ENCODE measurements around the gene C10orf71.

C10orf71 gene

DNA sequence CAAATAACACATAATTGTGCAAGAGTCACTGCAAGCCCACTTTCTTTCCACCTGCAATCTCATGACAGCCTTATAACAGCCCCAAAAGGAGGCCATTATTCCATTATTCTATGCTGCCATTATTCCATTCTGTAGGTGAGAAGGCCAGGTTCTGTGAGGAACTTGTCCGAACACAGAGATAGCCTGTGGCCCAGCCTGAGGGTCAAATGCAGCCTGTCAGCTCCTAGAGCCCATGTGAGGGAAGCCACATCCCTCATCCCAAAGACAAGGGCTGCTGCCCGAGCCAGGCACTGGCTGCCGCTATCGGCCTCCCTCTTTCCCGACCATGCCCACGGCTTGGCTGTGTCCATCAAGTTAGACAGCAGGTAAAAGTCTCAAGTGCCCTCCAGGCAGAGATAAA, 24.1 kb upstream of the C10orf71 start:
- DNase-seq (ENCODE audit: low read depth) = no peak

DNA sequence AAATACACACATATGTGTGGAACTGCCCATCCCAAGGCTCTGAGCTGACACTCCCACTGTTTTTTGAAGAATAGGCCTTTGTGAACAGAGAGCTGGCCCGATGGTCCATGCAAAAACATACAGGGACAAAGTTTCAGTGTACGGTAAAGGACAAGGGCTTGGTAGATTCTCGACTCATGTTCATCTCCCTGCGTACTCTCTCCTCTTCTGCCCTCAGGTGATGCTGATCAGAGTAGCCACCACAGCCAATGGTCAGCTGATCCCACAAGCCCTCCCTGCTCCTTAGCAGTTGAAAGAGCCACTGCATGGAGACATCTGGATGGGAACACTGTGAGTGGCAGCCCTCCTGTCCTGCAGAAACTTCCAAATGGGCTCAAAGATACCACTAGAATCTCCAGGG, 23.1 kb upstream of the C10orf71 start:
- DNase-seq (ENCODE audit: low read depth) = no peak

DNA sequence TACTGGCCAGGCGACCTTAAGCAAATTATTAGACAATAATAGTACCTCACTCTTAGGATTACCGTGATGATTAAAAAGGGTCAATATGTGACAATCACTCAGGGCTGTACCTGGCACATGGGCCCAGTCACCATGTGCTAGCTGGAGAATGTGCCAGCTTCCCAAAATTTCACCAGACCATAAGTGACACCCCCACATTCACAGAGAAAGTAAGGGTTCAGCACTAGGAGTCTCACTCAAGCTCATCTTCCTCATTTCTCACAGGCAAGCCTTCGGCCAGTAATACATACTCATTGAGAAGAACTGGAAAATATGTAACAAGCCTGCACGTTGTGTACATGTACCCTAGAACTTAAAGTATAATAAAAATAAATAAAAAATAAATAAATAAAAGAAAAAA, 22.4 kb upstream of the C10orf71 start:
- no peak for DNase-seq (ENCODE audit: low read depth)

DNA sequence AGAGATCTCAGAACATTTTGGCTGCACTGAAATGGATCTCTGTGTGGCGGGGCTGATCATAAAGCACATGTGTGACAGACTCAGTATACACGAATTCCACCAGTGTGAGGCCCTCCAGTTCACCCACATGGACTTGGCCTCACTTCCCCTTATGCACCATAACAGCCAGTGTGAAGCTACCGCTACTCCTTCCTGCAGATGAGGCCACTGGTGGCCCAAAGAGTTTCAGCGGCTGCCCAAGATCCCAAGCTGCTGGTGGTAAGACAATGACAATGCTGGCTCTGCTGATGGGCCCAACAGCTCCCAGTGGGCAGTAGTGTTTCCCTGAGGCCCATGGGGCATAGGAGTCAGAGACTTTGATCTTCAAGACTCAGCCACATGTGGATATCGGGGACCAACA, 21.0 kb upstream of the C10orf71 start:
- DNase-seq (ENCODE audit: low read depth) = no peak

DNA sequence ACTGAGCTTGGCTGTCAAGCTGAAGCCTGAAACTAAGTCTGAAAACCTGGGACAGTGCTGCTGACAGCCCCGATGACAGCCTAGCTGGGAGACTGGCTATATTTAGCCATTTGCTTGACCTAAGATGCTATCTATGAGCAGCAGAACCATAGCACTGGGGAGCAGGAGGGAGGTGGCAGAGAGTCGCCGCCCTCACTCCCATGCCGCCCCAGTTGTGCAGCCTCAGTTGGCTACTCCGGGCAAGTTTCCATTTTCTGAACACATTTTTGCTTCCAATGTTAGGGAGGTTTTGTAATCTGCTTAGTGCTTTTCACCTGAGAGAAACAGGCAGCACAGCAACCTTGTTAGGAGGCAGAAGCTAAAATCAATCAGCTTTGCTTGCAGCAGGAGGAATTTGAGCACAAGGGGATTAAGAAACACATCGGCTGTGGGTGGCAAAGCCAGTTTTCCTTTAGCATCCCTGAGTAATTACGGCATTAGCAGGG, 20.4 kb upstream of the C10orf71 start:
- DNase-seq (ENCODE audit: low read depth) = no peak

DNA sequence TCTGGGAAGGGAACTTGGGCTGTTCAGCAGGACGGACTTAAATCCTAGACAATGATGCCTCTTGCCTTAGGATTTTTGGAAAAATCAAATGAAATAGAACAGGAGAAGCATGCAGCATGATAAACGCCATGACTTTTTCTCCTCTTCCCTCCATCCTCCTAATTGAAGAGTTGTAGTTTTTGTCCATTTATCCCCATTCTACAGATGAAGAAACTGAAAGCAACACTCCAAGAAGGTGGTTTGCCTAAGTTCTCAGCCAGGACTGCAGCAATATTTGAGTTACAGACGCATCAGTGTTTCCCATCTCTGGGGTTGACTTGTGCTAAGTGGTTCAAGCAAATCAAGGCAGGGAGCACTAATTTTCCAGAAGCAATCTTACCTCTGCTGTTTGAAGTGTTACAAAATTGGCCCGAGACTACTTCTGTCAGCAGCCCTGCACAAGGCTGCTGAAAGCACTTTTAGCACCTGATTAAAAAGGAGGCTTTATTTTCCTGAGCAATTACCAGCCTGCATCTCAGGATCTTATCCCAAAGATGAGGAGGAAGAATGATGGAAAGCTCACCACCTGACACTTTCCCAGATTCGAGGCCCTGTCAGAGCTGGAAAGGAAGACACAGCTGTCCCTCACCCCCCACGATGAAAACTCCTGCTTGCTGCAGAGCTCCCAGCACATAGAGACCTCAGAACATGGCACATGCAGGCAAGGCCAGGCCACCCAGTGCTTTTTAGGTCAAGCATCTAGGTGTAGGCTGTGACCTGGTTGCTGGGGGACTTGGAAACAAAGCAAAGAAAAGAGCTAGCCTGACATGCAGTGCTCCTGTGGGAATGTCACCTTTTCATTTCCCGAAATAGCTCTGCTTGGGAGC, 19.7 kb upstream of the C10orf71 start:
- no peak for DNase-seq (ENCODE audit: low read depth)

DNA sequence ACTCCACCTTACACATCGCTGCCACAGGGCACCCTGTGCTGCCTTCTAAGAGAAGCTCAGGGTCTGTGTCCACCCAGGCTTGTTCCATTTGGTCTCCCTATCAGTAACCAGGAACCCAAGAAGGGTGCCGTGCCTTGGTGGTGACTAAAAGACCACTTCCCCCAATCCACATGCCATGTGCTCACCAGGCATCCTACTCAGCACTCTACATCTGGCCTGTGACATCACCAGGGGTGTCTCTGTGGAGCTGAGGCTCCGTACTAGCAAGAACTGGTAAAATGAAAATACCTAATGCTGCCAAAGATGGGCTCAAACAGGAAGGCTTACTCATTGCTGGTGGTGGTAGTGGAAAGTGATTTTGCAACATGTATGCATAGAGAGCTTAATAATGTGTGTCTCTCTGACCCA, 19.0 kb upstream of the C10orf71 start:
- DNase-seq (ENCODE audit: low read depth) = no peak

DNA sequence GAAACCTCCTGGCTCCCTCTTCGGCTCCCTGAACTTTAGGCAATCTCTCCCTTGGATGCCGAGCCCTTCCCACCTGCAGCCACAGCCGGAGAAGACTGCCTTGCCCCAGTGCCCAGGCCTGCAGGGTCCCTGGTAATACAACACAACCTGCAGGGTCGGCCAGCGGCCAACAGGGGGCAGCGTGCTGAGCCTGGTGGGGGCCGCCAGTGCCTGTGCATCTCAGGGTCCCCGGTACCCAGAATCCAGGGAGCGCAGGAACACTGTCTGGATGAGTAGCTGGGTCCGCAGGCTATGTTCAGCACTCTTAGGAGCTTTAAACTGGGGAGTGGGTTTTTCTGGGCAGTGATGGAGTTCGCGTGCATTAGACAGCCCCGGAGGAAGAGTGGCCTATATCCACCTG, 17.5 kb upstream of the C10orf71 start:
- no peak for DNase-seq (ENCODE audit: low read depth)

DNA sequence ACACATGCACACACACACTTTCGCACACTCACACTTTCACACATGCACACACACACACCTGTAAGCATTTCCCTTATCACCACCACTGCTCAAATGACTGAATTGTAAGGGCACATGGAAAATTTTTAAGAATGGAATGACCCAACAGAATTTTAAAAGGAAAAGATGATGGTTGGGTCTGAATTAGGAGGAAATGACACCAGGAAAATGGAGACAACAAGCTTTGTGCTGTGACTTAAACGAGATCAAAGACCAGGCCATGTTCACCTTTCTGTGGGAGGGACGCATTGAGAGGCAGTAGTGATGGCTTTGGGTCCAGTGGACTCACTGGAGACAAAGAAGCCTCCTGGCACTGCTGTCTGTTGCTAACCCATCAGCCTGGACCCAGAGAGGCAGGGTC, 16.7 kb upstream of the C10orf71 start:
- DNase-seq (ENCODE audit: low read depth) = no peak

DNA sequence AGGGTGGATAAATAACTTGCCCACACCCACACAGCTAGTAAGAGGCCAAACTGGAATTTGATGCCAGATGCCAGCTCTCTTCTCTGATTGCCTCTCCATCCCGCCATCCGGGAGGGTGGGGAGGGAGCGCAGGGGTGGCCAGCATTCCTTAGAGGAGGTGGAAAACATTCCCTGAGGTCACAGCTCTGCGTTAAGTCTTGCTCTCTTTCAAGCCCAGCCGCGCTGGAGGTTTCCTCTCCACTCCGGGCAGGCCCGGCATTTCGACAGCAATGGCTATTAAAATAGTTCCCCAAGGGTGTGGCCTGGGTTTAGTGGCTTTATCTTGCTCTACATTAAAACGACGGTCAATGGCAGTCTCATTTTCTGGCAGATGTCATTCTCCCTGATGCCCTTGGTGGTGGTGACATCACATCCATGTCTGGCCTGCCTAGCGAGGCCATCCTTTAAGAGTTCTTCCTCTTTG, 16.1 kb upstream of the C10orf71 start:
- DNase-seq (ENCODE audit: low read depth) = no peak

DNA sequence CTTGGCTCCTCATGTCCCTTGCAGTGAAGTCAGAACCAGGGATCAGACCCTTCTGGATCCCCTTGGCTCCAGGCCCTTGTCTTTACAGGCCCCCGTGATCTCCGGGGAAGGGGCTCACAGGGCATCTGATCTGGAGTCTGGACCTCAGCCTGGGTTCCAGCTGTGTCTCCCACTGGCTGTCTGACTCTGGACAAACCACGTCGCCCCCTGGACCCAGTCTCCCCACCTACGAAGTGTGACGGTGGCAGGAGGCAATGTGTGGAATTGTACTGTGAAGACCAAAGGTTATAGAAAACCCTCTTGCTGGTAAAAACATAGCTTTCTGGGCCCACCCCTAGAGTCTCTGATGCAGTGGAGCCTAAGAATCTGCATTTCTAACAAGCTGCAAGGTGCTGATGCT, 15.5 kb upstream of the C10orf71 start:
- no peak for DNase-seq (ENCODE audit: low read depth)

DNA sequence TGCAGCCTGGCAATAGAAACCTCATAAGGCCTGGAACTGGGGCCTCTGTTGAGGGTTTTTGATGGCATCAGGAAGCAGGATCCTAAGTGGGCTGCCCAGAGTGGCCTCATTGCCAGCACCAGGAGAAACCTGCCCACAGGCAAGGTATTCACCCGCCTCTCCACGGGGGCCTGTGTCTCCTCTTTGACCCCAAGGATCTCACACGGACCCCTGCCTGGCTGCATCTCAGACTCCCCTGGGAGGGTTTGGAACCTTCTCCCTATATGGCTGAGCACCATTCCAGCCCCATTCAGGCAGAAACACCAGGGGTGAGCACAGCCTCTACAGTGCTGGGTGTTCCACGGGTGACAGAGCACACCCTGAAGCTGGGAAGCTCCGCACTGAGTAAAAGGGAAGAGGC, 14.6 kb upstream of the C10orf71 start:
- DNase-seq (ENCODE audit: low read depth) = no peak

DNA sequence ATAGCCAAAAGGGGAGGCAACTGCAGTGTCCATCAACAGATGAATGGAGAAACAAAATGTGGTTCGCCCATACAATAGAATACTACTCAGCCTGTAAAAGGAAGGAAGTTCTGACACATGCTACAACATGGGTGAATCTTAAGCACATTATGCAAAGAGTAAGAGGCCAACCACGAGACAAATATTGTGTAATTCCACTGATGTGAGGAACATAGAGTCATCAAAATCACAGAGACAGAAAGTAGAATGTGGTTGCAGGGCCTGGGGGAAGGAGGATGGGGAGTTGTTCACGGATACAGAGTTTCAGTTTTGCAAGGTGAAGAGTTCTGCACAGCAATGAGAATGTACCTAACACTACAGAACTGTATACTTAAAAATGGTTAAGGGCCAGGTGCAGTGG, 13.7 kb upstream of the C10orf71 start:
- DNase-seq (ENCODE audit: low read depth) = no peak

DNA sequence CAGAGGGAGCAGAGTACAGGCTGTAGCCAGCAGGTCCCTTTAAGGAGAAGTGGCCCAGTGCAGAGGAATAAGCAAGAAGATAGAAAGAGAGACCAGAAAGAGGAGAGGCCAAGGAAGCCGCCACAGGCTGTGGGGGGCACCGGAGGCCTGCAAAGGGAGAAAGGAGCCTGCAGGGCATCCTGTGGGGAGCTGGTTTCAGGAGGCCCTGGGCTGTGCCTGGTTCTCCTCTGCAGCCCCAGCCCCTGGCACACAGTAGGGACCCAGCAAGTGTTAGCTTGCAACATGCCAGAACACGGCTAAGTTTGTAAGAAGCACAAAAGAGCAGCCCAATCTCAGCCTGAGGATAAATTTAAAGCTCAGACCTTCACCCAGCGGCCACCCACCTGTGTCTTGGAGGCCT, 12.3 kb upstream of the C10orf71 start:
- no peak for DNase-seq (ENCODE audit: low read depth)

DNA sequence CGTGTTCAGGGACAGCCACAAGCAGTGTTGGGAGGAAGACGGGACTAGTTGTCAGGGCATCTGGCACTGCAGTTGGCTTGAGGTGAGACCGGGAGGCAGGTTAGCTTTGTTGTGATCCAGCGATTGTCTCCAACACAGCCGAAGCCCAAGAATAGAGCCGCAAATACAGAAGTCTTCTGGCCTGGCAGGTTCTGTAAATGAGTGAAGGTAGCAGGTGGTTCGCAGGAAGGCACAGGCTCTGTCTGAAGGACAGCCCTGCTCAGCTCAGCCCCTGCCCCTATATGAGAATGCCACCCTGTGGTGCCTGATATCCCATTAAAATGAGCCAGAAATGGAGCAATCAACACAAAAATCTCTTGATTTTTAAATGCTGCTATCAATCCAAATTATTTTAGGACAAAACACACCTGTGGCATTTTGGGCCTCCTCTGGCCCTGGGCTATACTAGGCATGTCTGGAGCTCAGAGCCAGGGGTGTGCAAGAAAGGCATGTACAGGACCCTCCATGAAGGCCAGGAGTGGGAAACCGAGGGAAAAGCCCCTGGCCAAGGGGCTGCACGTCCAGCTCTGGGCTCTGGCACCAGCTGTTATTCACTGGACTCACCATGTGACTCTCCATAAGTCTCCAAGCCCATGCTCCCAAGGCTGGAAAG, 11.2 kb upstream of the C10orf71 start:
- no peak for DNase-seq (ENCODE audit: low read depth)

DNA sequence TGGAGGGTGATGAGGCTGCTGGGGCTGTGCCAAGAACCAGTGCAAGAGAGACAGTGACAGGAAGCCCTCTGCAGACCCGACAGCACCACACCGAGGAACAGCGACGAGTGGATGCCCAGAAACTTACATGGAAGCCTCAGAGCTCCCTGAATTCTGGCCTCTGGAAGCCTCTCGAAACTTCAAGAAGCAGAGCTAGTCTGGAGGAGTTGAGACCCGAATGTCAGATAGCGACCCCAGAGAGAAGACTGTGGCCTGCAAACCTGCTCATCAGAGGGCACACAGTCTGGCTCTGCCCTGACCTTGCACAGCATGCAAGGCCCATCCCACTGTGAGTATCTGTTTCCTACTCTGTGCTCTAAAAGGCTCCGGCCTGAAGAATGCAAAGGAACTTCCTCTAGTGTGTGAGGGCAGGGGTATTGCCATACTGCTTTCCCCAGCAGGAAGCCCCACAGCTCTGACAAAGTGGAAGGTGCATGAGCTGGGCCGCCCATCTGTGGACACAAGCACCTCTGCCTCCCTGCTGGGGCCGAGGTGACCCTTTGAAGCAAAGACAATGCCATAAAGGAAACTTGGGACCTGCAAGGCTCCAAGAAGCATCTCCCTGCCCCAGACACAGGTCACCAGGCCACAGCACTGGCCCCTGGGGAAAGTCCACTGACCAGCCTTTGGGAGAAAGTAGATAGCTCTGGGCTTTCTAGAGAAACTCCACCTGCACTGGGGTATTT, 10.5 kb upstream of the C10orf71 start:
- no peak for DNase-seq (ENCODE audit: low read depth)

DNA sequence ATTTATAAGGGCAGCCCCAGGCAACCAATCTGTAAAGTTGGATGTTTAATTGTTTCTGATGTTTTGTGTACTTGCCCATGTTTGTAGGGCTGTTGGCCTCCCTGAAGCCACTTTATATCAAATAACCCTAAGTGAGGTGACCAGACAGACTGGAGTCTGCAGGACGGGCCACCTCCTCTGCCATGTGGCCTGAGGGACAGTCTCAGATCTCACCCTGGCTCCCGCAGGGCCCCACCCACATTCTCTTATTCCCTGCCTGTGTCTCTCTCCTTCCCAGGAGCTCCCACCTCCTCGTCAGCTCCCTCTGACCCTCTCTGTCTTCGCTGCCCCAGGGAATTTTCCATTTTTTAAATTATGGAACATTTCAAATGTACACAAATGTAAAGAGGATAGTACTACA, 9.5 kb upstream of the C10orf71 start:
- no peak for DNase-seq (ENCODE audit: low read depth)

DNA sequence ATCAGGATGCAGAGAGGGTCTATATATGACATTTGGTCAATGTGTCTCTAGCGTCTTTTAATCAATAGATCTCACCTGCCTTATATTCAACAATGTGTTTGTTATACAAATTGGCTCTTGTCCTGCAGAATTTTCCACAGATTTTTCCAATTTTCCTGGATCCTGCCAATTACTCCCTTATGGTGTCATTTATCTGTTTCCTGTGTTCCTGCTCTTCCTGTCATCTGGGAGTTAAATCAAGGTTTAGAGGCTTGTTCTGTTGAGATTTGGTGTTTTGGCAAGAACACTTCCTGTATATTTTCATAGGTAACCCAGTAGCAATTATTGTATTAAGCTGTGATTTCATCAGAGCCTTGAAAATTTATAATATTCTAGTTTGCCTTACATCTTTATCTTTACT, 8.8 kb upstream of the C10orf71 start:
- DNase-seq (ENCODE audit: low read depth) = no peak

DNA sequence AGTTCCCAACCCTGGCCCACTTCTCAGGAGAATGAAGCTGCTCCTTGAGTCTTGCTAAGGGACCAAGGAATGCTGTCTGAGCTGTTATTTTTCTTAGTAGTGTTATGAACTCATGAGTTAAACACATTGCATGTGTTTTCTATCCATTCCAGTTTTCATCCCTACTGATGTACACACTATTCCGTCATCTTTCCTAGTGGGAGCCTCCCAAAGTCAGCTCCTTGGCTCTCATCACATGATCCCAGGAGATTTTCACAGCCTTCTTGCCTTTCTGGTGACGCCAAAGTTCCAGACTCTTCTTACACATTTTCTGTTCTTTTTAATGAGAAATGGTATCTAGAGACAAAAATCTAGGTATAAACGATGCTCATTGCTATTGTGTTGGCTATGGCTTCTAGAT, 8.4 kb upstream of the C10orf71 start:
- DNase-seq (ENCODE audit: low read depth) = no peak

DNA sequence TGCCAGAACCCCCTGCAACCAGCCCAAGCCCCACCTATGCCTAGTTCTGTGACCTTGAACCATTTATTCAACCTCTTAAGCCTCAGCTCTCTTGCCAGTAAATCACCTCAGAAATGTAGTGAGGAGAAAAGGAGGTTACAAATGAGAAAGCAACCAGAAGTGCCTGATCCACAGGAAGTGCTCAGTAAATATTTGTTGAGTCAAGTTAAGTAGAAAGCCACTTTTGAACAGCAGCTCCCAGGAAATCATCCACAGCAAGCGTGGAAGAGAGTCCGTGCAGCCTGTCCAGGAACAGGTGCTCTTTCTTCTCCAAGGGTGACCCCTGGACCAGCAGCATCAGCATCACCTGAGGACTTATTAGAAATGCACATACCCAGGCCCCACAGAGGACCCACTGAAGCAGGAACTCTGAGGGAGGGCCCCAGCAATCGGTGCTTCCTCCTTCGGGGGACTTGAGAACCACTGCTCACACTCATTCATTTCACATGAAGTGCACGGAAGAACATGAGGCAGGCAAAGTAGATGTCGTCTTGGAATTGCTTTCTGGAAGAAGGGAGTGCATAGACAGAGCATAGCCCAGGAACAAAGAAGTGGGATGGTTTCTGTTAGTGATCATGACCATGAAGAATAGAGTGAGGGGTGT, 6.3 kb upstream of the C10orf71 start:
- DNase-seq (ENCODE audit: low read depth) = no peak

DNA sequence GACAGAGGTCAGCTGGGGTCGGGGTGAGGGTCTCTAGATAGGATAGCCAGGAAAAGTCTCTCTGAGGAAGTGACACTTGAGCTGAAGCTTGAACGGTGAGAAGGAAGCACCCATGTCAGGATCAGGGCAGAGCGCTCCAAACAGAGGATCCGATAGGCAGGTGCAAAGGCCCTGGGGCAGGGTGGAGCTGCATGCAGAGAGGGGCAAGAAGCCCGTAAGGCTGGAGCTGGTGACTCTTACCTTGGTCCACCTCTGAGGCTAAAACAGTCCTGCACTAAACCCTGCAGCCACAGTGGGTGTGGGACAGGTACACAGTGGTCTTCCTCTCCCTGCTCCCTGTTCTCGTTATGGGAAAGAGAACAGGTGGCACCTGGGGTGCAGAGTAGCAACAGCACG, 5.8 kb upstream of the C10orf71 start:
- DNase-seq (ENCODE audit: low read depth) = no peak

DNA sequence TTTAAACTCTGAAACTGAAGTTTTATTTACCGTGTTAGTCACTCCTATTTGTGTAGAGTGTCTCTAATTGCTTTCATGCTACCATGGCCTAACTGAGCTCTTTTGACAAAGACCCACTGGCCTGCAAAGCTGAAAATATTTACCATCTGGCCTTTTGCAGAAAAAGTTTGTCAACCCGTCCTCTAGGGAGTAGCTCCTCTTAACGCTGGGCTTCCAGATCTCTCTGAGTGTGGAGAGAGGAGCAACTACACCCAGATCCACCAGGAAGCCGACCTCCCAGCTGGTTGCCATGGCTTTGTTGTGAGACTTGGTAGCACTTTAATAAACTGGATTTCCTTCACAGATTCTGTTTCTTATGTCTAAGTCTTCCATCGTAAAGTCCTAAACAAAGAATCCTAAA, 4.2 kb upstream of the C10orf71 start:
- no peak for DNase-seq (ENCODE audit: low read depth)
